Smooth muscle cell (in vitro differentiated cells): ENCODE data around the gene RAB27B. TPM values are rescaled to one million over a fixed set of nuclear protein-coding genes. Genes with fewer than 3 reads are reported as not detected.

Experiments used
- DNase-seq: peaks from one replicate; lab custom pipeline; 2025; ENCODE audit not compliant: unreplicated experiment; lab: John Stamatoyannopoulos, UW
- H2AFZ ChIP-seq: fragments of 200-600 bp; sonication (generic); 2 replicates; pipeline ENCODE4 v1.6.0; 2016; ENCODE audit warnings: antibody characterized with exemption, low read depth, mild to moderate bottlenecking
- H3F3A ChIP-seq: fragments of 200-600 bp; sonication (generic); 2 replicates; pipeline ENCODE4 v1.6.0; 2017; ENCODE audit warnings: antibody characterized with exemption, low read depth
- H3K27ac ChIP-seq: fragments of 200-600 bp; sonication (generic); 2 replicates; pipeline ENCODE4 v1.5.1; 2016; ENCODE audit warnings: low read depth, mild to moderate bottlenecking
- H3K27me3 ChIP-seq: fragments of 200-600 bp; sonication (generic); 2 replicates; pipeline ENCODE4 v1.6.1; 2016; ENCODE audit warnings: low read depth, mild to moderate bottlenecking
- H3K36me3 ChIP-seq: fragments of 200-600 bp; sonication (generic); 2 replicates; pipeline ENCODE4 v1.5.1; 2016; ENCODE audit warnings: low read depth
- H3K4me1 ChIP-seq: fragments of 200-600 bp; sonication (generic); 2 replicates; pipeline ENCODE4 v1.5.1; 2016; ENCODE audit warnings: low read depth
- H3K4me2 ChIP-seq: fragments of 200-600 bp; sonication (generic); 2 replicates; pipeline ENCODE4 v1.6.0; 2016; ENCODE audit warnings: mild to moderate bottlenecking
- H3K4me3 ChIP-seq: fragments of 200-600 bp; sonication (generic); 2 replicates; pipeline ENCODE4 v1.5.1; 2016; ENCODE audit warnings: mild to moderate bottlenecking
- H3K79me2 ChIP-seq: fragments of 200-600 bp; sonication (generic); 2 replicates; pipeline ENCODE4 v1.6.0; 2016; ENCODE audit warnings: low read depth, mild to moderate bottlenecking
- H3K9ac ChIP-seq: fragments of 200-600 bp; sonication (generic); 2 replicates; pipeline ENCODE4 v1.6.0; 2016; ENCODE audit warnings: low read depth
- H3K9me3 ChIP-seq: fragments of 200-600 bp; sonication (generic); replicated peaks from 2 replicates; pipeline ENCODE4 v1.5.1; 2016; ENCODE audit warnings: low read depth
- H4K20me1 ChIP-seq: fragments of 200-600 bp; sonication (generic); 2 replicates; pipeline ENCODE4 v1.6.0; 2016; ENCODE audit warnings: low read depth
- CTCF ChIP-seq: fragments of 200-600 bp; sonication (generic); IDR thresholded peaks from 2 replicates; pipeline ENCODE4 v1.5.1; 2017; ENCODE audit warnings: borderline replicate concordance, mild to moderate bottlenecking, antibody characterized with exemption; ENCODE audit not compliant: insufficient read depth, poor library complexity, severe bottlenecking
- WGBS: methylation state at CpG from one replicate; pipeline ENCODE4 v1.1.7; 2016; ENCODE audit warnings: low lambda C conversion rate; 5-methylcytosine and 5-hydroxymethylcytosine counted together
- polyA plus RNA-seq: library from polyadenylated mRNA; unstranded; fragments of >200 nt; fragmentation: Nextera tagmentation; extraction: Ambion mirVana; gene quantifications from 2 replicates; pipeline ENCODE4 v1.2.1, GENCODE V29; 2016
- total RNA-seq: library from RNA; depleted of rRNA; stranded (reverse); fragments of >200 nt; gene quantifications from 2 replicates; pipeline ENCODE4 v1.2.3, GENCODE V29; 2014

The RAB27B gene
- total and polyA plus RNA-seq, 2 experiments from 2014 or later, result 0.98 to 9.5 TPM

GRCh38 chr18:54916507-54916906 is 88.2 kb downstream of the RAB27B start:
- no peak overlapping the region for H2AFZ ChIP-seq
- H3K9me3 ChIP-seq, result no peaks in the 10 kb centered on the region
- no peak for DNase-seq
- no peak overlapping the region for H3K4me3 ChIP-seq
- no peaks in the 10 kb centered on the region for H3K27me3 ChIP-seq
- H3F3A ChIP-seq, result no peaks in the 10 kb centered on the region
- H3K79me2 ChIP-seq, result no peaks in the 10 kb centered on the region
- H3K9ac ChIP-seq, result no peak overlapping the region
- no peak overlapping the region for H3K27ac ChIP-seq
- H3K4me2 ChIP-seq, result no peak overlapping the region
- WGBS, result 95% methylated on average over 3 of the region's 3 CpGs
- no peaks in the 10 kb centered on the region for H4K20me1 ChIP-seq
- no peaks in the 10 kb centered on the region for H3K4me1 ChIP-seq
- no peaks in the 10 kb centered on the region for H3K36me3 ChIP-seq
- TF ChIP-seq CTCF, result no peak

GRCh38 chr18:54918060-54918459 is 89.8 kb downstream of the RAB27B start:
- no peak for DNase-seq
- WGBS, result 96% methylated on average over 4 of the region's 4 CpGs
- H3K36me3 ChIP-seq, result no peaks in the 10 kb centered on the region
- TF ChIP-seq CTCF, result no peak
- no peaks in the 10 kb centered on the region for H4K20me1 ChIP-seq
- no peaks in the 10 kb centered on the region for H3F3A ChIP-seq
- no peaks in the 10 kb centered on the region for H3K4me1 ChIP-seq
- H3K4me3 ChIP-seq, result no peak overlapping the region
- no peaks in the 10 kb centered on the region for H3K79me2 ChIP-seq
- no peak overlapping the region for H3K9ac ChIP-seq
- no peaks in the 10 kb centered on the region for H3K27me3 ChIP-seq
- no peaks in the 10 kb centered on the region for H3K9me3 ChIP-seq
- no peak overlapping the region for H2AFZ ChIP-seq
- H3K4me2 ChIP-seq, result no peak overlapping the region
- H3K27ac ChIP-seq, result no peak overlapping the region

GRCh38 chr18:54919412-54919811 is 91.1 kb downstream of the RAB27B start:
- H3F3A ChIP-seq, result no peaks in the 10 kb centered on the region
- WGBS, result 93% methylated on average over 6 of the region's 6 CpGs

More at GRCh38 chr18:54919412-54919811, 91.1 kb downstream of the RAB27B start:
- no peak overlapping the region for H3K4me2 ChIP-seq
- no peak overlapping the region for H2AFZ ChIP-seq
- H3K9ac ChIP-seq, result no peak overlapping the region
- no peaks in the 10 kb centered on the region for H3K9me3 ChIP-seq
- no peaks in the 10 kb centered on the region for H3K36me3 ChIP-seq
- no peak overlapping the region for H3K27ac ChIP-seq
- H4K20me1 ChIP-seq, result no peaks in the 10 kb centered on the region
- H3K27me3 ChIP-seq, result no peaks in the 10 kb centered on the region
- H3K4me3 ChIP-seq, result no peak overlapping the region
- TF ChIP-seq CTCF, result no peak
- H3K4me1 ChIP-seq, result no peaks in the 10 kb centered on the region
- no peak for DNase-seq
- H3K79me2 ChIP-seq, result no peaks in the 10 kb centered on the region
